Parathyroid adenoma (tissue), 2 donors: ENCODE data around the gene FTCDNL1.

Source experiments
- H2AFZ ChIP-seq: fragments of 300-600 bp; sonication (generic); one replicate; pipeline ENCODE4 v1.7.0; 2017; ENCODE audit warnings: antibody characterized with exemption, mild to moderate bottlenecking
- H3K27ac ChIP-seq: fragments of 300-600 bp; sonication (generic); one replicate; pipeline ENCODE4 v1.7.0; 2017
- H3K27me3 ChIP-seq: fragments of 300-600 bp; sonication (generic); one replicate; pipeline ENCODE4 v1.7.0; 2017; ENCODE audit warnings: low read length; ENCODE audit not compliant: control insufficient read depth, insufficient read depth
- H3K36me3 ChIP-seq: fragments of 300-600 bp; sonication (generic); one replicate; pipeline ENCODE4 v1.7.0; 2017; ENCODE audit warnings: low read length; ENCODE audit not compliant: control insufficient read depth, insufficient read depth
- H3K4me1 ChIP-seq: fragments of 300-600 bp; sonication (generic); one replicate; pipeline ENCODE4 v1.7.0; 2017; ENCODE audit warnings: control low read depth
- H3K4me2 ChIP-seq: fragments of 300-600 bp; sonication (generic); one replicate; pipeline ENCODE4 v1.7.0; 2017; ENCODE audit warnings: low read length
- H3K4me3 ChIP-seq: fragments of 300-600 bp; sonication (generic); one replicate; pipeline ENCODE4 v1.7.0; 2017; ENCODE audit warnings: low read depth, low read length
- H3K79me2 ChIP-seq: fragments of 300-600 bp; sonication (generic); one replicate; pipeline ENCODE4 v1.7.0; 2017; ENCODE audit warnings: control low read depth
- H3K9ac ChIP-seq: fragments of 300-600 bp; sonication (generic); one replicate; pipeline ENCODE4 v1.7.0; 2017; ENCODE audit warnings: mild to moderate bottlenecking
- H3K9me3 ChIP-seq: fragments of 300-600 bp; sonication (generic); one replicate; pipeline ENCODE4 v1.7.0; 2017; ENCODE audit warnings: low read length; ENCODE audit not compliant: control insufficient read depth
- TF ChIP-seq, protein P1 (sequence below): fragments of 300-600 bp; sonication (generic); IDR thresholded peaks from one replicate; pipeline ENCODE4 v1.7.0; 2017; ENCODE audit warnings: antibody characterized with exemption, mild to moderate bottlenecking
- donor health status: primary hyperparathyroidism.

FTCDNL1 gene

DNA sequence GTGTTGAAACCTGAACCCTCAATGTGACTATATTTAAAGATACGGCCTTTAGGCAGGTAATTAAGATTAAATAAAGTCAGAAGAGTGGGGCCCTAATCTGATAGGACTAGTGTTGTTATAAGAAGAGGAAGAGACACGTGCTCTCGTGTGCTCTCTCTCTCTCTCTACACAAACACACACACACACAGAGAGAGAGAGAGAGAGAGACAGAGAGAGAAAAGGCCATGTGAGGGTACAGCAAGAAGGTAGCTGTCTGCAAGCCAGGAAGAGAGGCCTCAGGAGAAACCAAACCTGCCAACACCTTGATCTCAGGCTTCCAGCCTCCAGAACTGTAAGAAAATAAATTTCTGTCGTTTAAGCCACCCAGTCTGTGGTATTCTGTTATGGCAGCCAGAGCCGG lies 106.7 kb downstream of the FTCDNL1 start:
- H3K9me3 ChIP-seq, result no peaks in the 10 kb centered on the region
- no peak overlapping the region for H3K4me2 ChIP-seq
- no peaks in the 10 kb centered on the region for H3K27me3 ChIP-seq
- no peak overlapping the region for H2AFZ ChIP-seq
- H3K4me1 ChIP-seq, result no peaks in the 10 kb centered on the region
- H3K27ac ChIP-seq, result no peak overlapping the region
- H3K4me3 ChIP-seq, result no peak overlapping the region
- H3K36me3 ChIP-seq, result no peaks in the 10 kb centered on the region
- no peak overlapping the region for H3K9ac ChIP-seq
- no peaks in the 10 kb centered on the region for H3K79me2 ChIP-seq
- TF ChIP-seq, protein P1, sequence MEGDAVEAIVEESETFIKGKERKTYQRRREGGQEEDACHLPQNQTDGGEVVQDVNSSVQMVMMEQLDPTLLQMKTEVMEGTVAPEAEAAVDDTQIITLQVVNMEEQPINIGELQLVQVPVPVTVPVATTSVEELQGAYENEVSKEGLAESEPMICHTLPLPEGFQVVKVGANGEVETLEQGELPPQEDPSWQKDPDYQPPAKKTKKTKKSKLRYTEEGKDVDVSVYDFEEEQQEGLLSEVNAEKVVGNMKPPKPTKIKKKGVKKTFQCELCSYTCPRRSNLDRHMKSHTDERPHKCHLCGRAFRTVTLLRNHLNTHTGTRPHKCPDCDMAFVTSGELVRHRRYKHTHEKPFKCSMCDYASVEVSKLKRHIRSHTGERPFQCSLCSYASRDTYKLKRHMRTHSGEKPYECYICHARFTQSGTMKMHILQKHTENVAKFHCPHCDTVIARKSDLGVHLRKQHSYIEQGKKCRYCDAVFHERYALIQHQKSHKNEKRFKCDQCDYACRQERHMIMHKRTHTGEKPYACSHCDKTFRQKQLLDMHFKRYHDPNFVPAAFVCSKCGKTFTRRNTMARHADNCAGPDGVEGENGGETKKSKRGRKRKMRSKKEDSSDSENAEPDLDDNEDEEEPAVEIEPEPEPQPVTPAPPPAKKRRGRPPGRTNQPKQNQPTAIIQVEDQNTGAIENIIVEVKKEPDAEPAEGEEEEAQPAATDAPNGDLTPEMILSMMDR, result no peak

DNA sequence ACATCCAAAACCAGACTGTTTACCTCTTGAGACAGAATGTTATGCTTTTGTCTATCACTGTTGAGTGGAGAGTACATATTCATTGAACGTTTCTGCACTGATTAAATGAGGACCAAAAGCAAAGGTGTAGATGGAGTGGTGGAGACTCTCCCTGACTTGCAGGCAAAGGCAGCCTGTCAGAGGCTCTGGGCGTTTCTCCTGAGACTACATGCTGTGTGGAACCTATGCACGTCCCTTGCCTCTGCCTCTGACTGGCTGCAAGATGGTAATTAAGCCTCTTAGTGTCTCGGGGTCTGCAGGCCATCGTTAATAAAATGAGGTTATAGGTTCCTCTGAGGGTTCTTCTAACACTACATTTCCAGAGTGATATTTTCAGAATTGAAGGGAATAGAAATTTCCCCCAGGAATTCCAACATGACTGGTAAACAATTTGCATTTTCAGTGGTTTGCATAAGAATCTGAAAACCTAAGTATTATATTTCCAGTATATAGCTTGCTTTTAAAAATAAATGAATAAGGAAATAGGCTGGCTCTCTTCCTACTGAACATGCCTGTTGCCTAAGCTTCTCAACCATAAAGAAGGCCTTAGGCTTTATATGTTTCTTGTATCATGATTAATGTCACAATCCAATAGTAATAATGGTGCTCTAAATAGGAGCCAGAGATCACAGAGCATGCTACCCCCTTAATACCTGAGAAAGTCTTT lies 107.4 kb downstream of the FTCDNL1 start:
- Histone ChIP-seq H3K36me3 (no peaks in the 10 kb centered on the region), H3K27ac (no peak overlapping the region), H3K27me3 (no peaks in the 10 kb centered on the region), H3K4me1 (no peaks in the 10 kb centered on the region), H3K9ac (no peak overlapping the region), H3K9me3 (no peaks in the 10 kb centered on the region), H3K79me2 (no peaks in the 10 kb centered on the region), H2AFZ (no peak overlapping the region), H3K4me2 (no peak overlapping the region), H3K4me3 (no peak overlapping the region)
- TF ChIP-seq, protein P1, result no peak

DNA sequence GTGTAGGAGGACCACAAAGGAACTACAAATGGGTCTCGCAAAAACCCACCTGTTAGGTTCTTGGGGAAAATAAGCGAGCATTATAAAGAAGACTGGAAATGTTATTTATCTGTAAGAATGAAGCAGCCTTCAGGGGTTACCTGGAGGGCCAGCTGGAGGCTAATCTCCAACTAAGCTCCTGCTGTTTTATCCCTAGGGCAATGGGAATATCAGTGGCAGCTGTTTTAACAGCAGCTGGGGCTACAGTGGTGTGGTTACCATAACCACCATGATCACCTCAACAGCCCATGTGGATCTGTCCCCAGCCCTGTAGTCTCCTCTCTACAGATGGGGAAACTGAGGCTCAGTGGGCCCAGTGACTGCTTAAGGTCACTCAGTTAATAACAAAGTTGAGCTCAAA lies 108.1 kb downstream of the FTCDNL1 start:
- Histone ChIP-seq H3K36me3 (no peaks in the 10 kb centered on the region), H3K27ac (no peak overlapping the region), H3K4me3 (no peak overlapping the region), H3K27me3 (no peaks in the 10 kb centered on the region), H3K79me2 (no peaks in the 10 kb centered on the region), H3K4me1 (no peaks in the 10 kb centered on the region), H3K9me3 (no peaks in the 10 kb centered on the region), H2AFZ (no peak overlapping the region), H3K4me2 (no peak overlapping the region), H3K9ac (no peak overlapping the region)
- TF ChIP-seq, protein P1, result no peak

DNA sequence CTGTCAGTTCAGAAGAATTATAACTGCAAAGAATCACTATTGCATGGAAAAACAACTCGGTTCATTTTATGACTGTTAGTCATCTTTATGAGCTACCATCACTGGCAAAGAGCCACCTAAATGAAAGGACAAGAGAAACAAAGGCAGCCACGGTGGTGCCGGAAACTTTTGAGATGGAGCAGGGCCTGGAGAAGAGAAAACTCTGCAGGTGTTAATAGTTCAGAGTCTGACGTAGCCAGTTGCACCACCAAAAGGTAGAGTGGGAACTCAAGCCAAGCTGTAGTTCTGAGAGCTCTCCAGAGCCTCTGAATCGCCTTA lies 110.9 kb downstream of the FTCDNL1 start:
- H3K9ac ChIP-seq, result no peak overlapping the region

More for the DNA sequence above, 110.9 kb downstream of the FTCDNL1 start:
- no peaks in the 10 kb centered on the region for H3K4me1 ChIP-seq
- no peak overlapping the region for H3K4me2 ChIP-seq
- H3K4me3 ChIP-seq, result no peak overlapping the region
- H3K79me2 ChIP-seq, result no peaks in the 10 kb centered on the region
- H3K27ac ChIP-seq, result no peak overlapping the region
- TF ChIP-seq, protein P1, result no peak
- no peaks in the 10 kb centered on the region for H3K27me3 ChIP-seq
- H3K9me3 ChIP-seq, result no peaks in the 10 kb centered on the region
- H3K36me3 ChIP-seq, result no peaks in the 10 kb centered on the region
- peak overlapping the region; percentile 51 for H2AFZ ChIP-seq
